Uterus (tissue), 2 donors: ENCODE results near the gene ENTPD1.

Experiments
- POLR2A ChIP-seq, 2 donors: fragments of 450-650 bp; IDR thresholded peaks; one replicate each; pipeline ENCODE4 v1.6.1; 2016; ENCODE audit warnings: antibody characterized with exemption in 2 of 2, mild to moderate bottlenecking in 1 of 2, moderate library complexity in 1 of 2
- TF ChIP-seq, protein P1 (sequence below), 4 experiments: fragments of 200-600 bp in 2 of 4; fragments of 450-650 bp in 2 of 4; sonication (generic) in 2 of 4; IDR thresholded peaks; one replicate each; pipeline ENCODE4 v1.5.1; 2016 to 2019; ENCODE audit warnings: antibody characterized with exemption in 4 of 4, mild to moderate bottlenecking in 2 of 4, moderate library complexity in 1 of 4

GRCh38 chr10:95795602-95796001, 39.6 kb downstream of the ENTPD1 start:
- TF ChIP-seq, protein P1, sequence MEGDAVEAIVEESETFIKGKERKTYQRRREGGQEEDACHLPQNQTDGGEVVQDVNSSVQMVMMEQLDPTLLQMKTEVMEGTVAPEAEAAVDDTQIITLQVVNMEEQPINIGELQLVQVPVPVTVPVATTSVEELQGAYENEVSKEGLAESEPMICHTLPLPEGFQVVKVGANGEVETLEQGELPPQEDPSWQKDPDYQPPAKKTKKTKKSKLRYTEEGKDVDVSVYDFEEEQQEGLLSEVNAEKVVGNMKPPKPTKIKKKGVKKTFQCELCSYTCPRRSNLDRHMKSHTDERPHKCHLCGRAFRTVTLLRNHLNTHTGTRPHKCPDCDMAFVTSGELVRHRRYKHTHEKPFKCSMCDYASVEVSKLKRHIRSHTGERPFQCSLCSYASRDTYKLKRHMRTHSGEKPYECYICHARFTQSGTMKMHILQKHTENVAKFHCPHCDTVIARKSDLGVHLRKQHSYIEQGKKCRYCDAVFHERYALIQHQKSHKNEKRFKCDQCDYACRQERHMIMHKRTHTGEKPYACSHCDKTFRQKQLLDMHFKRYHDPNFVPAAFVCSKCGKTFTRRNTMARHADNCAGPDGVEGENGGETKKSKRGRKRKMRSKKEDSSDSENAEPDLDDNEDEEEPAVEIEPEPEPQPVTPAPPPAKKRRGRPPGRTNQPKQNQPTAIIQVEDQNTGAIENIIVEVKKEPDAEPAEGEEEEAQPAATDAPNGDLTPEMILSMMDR (IDR thresholded peaks at IDR 0.05), result no peak
- no peak for TF ChIP-seq POLR2A (IDR thresholded peaks at IDR 0.05)
